Breast epithelium (tissue), 4 donors: Measurements from ENCODE around the gene HIVEP3. TPM values are rescaled to one million over a fixed set of nuclear protein-coding genes. Genes with fewer than 3 reads are reported as not detected.

Experiments used
- DNase-seq, 2 donors: peaks; one replicate each; pipeline ENCODE4 v3.0.0-alpha.2; 2019; ENCODE audit warnings: low spot score in 2 of 2
- H3K27ac ChIP-seq, 2 donors: fragments of 200-600 bp; sonication (generic) in 1 of 2; one replicate each; pipeline ENCODE4 v1.5.1; 2016 to 2019; ENCODE audit warnings: mild to moderate bottlenecking in 1 of 2
- H3K27me3 ChIP-seq, 2 donors: fragments of 200-600 bp; sonication (generic) in 1 of 2; one replicate each; pipeline versions ENCODE4 v1.5.1 to v1.6.0; 2017 to 2019; ENCODE audit warnings: control low read depth in 1 of 2, mild to moderate bottlenecking in 1 of 2
- H3K36me3 ChIP-seq: fragments of 200-600 bp; one replicate; pipeline ENCODE4 v1.5.1; 2019
- H3K4me1 ChIP-seq, 2 donors: fragments of 200-600 bp; sonication (generic); one replicate each; pipeline ENCODE4 v1.5.1; 2016 to 2019; ENCODE audit warnings: control low read depth in 1 of 2
- H3K4me3 ChIP-seq, 3 donors: fragments of 200-600 bp; sonication (generic); 1 replicate in 2 of 3; 2 replicates in 1 of 3; pipeline ENCODE4 v1.5.1; 2016 to 2019; ENCODE audit warnings: mild to moderate bottlenecking in 3 of 3, moderate library complexity in 2 of 3
- H3K9me3 ChIP-seq, 2 donors: fragments of 200-600 bp; sonication (generic) in 1 of 2; one replicate each; pipeline ENCODE4 v1.5.1; 2016 to 2019; ENCODE audit warnings: control low read depth in 1 of 2
- CTCF ChIP-seq, 3 donors: fragments of 450-650 bp; IDR thresholded peaks; one replicate each; pipeline ENCODE4 v1.5.1; 2016 to 2017; ENCODE audit warnings: antibody characterized with exemption in 3 of 3, mild to moderate bottlenecking in 3 of 3, moderate library complexity in 3 of 3
- POLR2A ChIP-seq: fragments of 450-650 bp; IDR thresholded peaks from one replicate; pipeline ENCODE4 v1.6.1; 2016; ENCODE audit warnings: antibody characterized with exemption, mild to moderate bottlenecking, moderate library complexity
- POLR2AphosphoS5 ChIP-seq, 3 donors: sonication (generic); formaldehyde crosslinking; IDR thresholded peaks; one replicate each; pipeline ENCODE4 v1.6.1; 2017; ENCODE audit warnings: antibody characterized with exemption in 3 of 3
- intact Hi-C: fragments of 100-400 bp; cut with DNase I; formaldehyde crosslinking; loops from one replicate; pipeline ENCODE4 v1.15.1; 2023; ENCODE audit warnings: low total_unique reads
- total RNA-seq, 3 donors: library from RNA; depleted of rRNA; stranded (reverse); fragments of >200 nt; gene quantifications; one replicate each; pipeline ENCODE4 v1.1.0, GENCODE V29; 2016

HIVEP3 gene
- total RNA-seq, 3 donors from 2014 or later = 3.5 to 13.5 (median 9.2) TPM

GRCh38 chr1:41724248-41724647 is 194.5 kb downstream of the HIVEP3 start:
- no peak for DNase-seq
- H3K9me3 ChIP-seq = no peaks in the 10 kb centered on the region
- TF ChIP-seq POLR2AphosphoS5 (IDR thresholded peaks at IDR 0.05) = no peak
- no peak for TF ChIP-seq POLR2A
- TF ChIP-seq CTCF (IDR thresholded peaks at IDR 0.05) = no peak
- no peaks in the 10 kb centered on the region for H3K4me1 ChIP-seq
- intact Hi-C loops = no loop called here
- H3K36me3 ChIP-seq = no peaks in the 10 kb centered on the region
- H3K27me3 ChIP-seq = no peaks in the 10 kb centered on the region
- H3K4me3 ChIP-seq = no peak overlapping the region
- no peak overlapping the region for H3K27ac ChIP-seq

GRCh38 chr1:41723786-41724185 is 194.9 kb downstream of the HIVEP3 start:
- Histone ChIP-seq H3K36me3 (no peaks in the 10 kb centered on the region), H3K9me3 (no peaks in the 10 kb centered on the region), H3K4me3 (no peak overlapping the region), H3K27me3 (no peaks in the 10 kb centered on the region), H3K27ac (no peak overlapping the region), H3K4me1 (no peaks in the 10 kb centered on the region)
- no peak for DNase-seq
- TF ChIP-seq CTCF (IDR thresholded peaks at IDR 0.05) (no peak), POLR2A (no peak), POLR2AphosphoS5 (IDR thresholded peaks at IDR 0.05) (no peak)
- intact Hi-C loops = no loop called here

- Histone ChIP-seq H3K27me3 (no peaks in the 10 kb centered on the region), H3K36me3 (no peaks in the 10 kb centered on the region), H3K9me3 (no peaks in the 10 kb centered on the region), H3K4me1 (no peaks in the 10 kb centered on the region), H3K27ac (no peak overlapping the region), H3K4me3 (no peak overlapping the region)
- intact Hi-C loops = no loop called here
- no peak for DNase-seq
- TF ChIP-seq POLR2AphosphoS5 (IDR thresholded peaks at IDR 0.05) (no peak), CTCF (IDR thresholded peaks at IDR 0.05) (no peak), POLR2A (no peak)
Measured at GRCh38 chr1:41722184-41722583, 196.5 kb downstream of the HIVEP3 start.

- intact Hi-C loops = no loop called here
- Histone ChIP-seq H3K27me3 (no peaks in the 10 kb centered on the region), H3K27ac (no peak overlapping the region), H3K4me1 (no peaks in the 10 kb centered on the region), H3K4me3 (no peak overlapping the region), H3K9me3 (no peaks in the 10 kb centered on the region), H3K36me3 (no peaks in the 10 kb centered on the region)
- no peak for DNase-seq
- TF ChIP-seq CTCF (IDR thresholded peaks at IDR 0.05) (no peak), POLR2AphosphoS5 (IDR thresholded peaks at IDR 0.05) (no peak), POLR2A (no peak)
Measured at GRCh38 chr1:41720861-41721410, 197.8 kb downstream of the HIVEP3 start.

- Histone ChIP-seq H3K36me3 (no peaks in the 10 kb centered on the region), H3K9me3 (no peaks in the 10 kb centered on the region), H3K4me3 (no peak overlapping the region), H3K27me3 (no peaks in the 10 kb centered on the region), H3K27ac (no peak overlapping the region), H3K4me1 (no peaks in the 10 kb centered on the region)
- DNase-seq = no peak
- TF ChIP-seq POLR2AphosphoS5 (IDR thresholded peaks at IDR 0.05) = no peak
- TF ChIP-seq CTCF (IDR thresholded peaks at IDR 0.05) = no peak
- TF ChIP-seq POLR2A = no peak
- intact Hi-C loops = no loop called here
Measured at GRCh38 chr1:41719590-41719989, 199.1 kb downstream of the HIVEP3 start.
